ENCODE results near the gene HEXIM2. TPM values are rescaled to one million over a fixed set of nuclear protein-coding genes. Genes with fewer than 3 reads are reported as not detected.

Gene HEXIM2
- total RNA-seq, 1 donor from 2014 or later = 11.5 TPM

DNA sequence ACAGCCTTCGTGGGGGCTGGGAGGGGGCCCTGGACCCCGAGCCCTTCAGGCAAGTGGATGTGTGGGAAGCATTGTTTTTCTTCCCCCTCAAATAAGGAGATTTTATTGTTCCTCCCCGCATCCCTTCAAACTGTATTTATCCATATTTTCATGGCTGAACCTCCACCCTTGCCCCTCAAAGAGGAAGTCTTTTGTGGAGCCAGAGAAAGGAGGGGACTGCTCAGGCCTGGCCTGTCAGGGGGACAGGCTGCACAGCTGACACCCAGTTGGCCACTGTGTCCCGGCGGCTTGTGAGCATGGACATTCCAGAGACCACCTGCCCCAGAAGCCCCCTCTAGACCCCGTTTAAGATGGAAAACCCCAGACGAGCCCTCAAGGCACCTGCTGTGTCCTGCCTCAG lies 15.9 kb downstream of the HEXIM2 start:
- no peak overlapping the region for H3K27ac Mint-ChIP-seq
- no peaks in the 10 kb centered on the region for H3K36me3 Mint-ChIP-seq
- H3K9me3 Mint-ChIP-seq = no peaks in the 10 kb centered on the region
- H3K4me3 Mint-ChIP-seq = no peak overlapping the region
- TF ChIP-seq, protein P1, sequence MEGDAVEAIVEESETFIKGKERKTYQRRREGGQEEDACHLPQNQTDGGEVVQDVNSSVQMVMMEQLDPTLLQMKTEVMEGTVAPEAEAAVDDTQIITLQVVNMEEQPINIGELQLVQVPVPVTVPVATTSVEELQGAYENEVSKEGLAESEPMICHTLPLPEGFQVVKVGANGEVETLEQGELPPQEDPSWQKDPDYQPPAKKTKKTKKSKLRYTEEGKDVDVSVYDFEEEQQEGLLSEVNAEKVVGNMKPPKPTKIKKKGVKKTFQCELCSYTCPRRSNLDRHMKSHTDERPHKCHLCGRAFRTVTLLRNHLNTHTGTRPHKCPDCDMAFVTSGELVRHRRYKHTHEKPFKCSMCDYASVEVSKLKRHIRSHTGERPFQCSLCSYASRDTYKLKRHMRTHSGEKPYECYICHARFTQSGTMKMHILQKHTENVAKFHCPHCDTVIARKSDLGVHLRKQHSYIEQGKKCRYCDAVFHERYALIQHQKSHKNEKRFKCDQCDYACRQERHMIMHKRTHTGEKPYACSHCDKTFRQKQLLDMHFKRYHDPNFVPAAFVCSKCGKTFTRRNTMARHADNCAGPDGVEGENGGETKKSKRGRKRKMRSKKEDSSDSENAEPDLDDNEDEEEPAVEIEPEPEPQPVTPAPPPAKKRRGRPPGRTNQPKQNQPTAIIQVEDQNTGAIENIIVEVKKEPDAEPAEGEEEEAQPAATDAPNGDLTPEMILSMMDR (conservative IDR thresholded peaks at IDR 0.05) = no peak
- no peak for DNase-seq (ENCODE audit: extremely low spot score, unreplicated experiment)
- H3K4me1 Mint-ChIP-seq (ENCODE audit: unreplicated experiment) = peaks cover 5% of the 10 kb centered on the region
- H3K27me3 Mint-ChIP-seq = no peaks in the 10 kb centered on the region

DNA sequence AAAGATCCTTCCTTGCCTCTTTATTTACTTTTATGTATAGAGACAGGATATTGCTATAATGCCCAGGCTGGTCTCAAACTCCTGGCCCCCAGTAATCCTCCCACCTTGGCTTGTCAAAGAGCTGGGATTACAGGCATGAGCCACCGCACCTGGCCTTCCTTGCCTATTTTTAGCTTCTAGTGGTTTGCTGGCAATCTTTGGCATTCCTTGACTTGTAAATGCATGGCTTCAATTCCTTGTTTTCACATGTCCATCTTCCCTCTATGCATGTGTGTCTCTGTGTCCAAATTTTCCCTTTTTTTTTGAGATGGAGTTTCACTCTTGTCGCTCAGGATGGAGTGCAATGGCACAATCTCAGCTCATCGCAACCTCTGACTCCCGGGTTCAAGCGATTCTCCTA lies 22.5 kb downstream of the HEXIM2 start:
- TF ChIP-seq, protein P1 (conservative IDR thresholded peaks at IDR 0.05) = no peak
- no peaks in the 10 kb centered on the region for H3K27me3 Mint-ChIP-seq
- DNase-seq (ENCODE audit: extremely low spot score, unreplicated experiment) = no peak
- no peaks in the 10 kb centered on the region for H3K4me1 Mint-ChIP-seq (ENCODE audit: unreplicated experiment)
- no peaks in the 10 kb centered on the region for H3K36me3 Mint-ChIP-seq
- no peaks in the 10 kb centered on the region for H3K9me3 Mint-ChIP-seq
- no peak overlapping the region for H3K27ac Mint-ChIP-seq
- H3K4me3 Mint-ChIP-seq = no peak overlapping the region

DNA sequence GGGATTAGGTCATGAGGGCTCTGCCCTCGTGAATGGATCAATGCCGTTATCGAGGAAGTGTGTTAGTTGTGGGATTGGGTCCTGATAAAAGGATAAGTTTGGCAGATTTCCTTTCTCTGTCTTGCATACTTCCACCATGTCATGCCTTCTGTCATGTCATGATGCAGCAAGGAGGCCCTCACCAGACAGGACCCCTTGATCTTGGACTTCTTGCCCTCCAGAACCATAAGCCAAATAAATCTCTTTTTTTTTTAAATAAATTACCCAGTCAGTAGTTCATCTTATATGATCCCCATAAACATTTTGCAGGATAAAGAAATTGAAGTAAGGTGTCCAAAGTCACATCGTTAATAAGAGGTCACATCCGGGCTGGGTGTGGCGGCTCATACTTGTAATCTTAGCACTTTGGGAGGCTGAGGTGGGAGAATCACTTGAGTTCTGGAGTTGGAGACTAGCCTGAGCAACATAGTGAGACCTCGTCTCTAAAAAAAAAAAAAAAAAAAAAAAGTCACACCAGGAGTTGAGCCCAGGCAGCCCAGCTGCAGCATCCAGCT lies 25.2 kb downstream of the HEXIM2 start:
- TF ChIP-seq, protein P1 (conservative IDR thresholded peaks at IDR 0.05) = no peak
- Mint-ChIP-seq H3K9me3 (no peaks in the 10 kb centered on the region), H3K4me1 (ENCODE audit: unreplicated experiment) (no peaks in the 10 kb centered on the region), H3K36me3 (no peaks in the 10 kb centered on the region), H3K4me3 (no peak overlapping the region), H3K27me3 (no peaks in the 10 kb centered on the region), H3K27ac (no peak overlapping the region)
- no peak for DNase-seq (ENCODE audit: extremely low spot score, unreplicated experiment)

DNA sequence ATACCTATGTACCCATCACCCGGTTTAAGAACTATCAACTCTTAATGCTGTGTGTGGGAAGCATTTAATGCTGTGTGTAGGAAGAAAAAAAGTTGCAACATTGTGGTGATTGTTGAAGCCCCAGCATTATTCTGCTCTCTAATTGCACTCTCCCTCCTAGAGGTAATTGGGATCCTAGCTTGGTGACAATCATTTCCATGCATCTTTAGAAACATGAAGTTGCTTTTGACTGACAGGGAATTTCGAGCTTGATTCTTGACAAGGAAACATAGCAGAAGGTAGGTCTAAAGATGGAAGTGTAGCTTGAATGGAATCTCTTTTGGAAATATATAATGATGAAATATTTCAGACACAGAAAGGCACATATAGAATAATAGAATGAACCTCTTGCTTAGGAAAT lies 27.3 kb downstream of the HEXIM2 start:
- no peak overlapping the region for H3K27ac Mint-ChIP-seq
- H3K4me1 Mint-ChIP-seq (ENCODE audit: unreplicated experiment) = no peaks in the 10 kb centered on the region
- H3K27me3 Mint-ChIP-seq = no peaks in the 10 kb centered on the region
- TF ChIP-seq, protein P1 (conservative IDR thresholded peaks at IDR 0.05) = no peak
- no peaks in the 10 kb centered on the region for H3K36me3 Mint-ChIP-seq
- H3K4me3 Mint-ChIP-seq = no peak overlapping the region
- H3K9me3 Mint-ChIP-seq = no peaks in the 10 kb centered on the region
- DNase-seq (ENCODE audit: extremely low spot score, unreplicated experiment) = no peak

DNA sequence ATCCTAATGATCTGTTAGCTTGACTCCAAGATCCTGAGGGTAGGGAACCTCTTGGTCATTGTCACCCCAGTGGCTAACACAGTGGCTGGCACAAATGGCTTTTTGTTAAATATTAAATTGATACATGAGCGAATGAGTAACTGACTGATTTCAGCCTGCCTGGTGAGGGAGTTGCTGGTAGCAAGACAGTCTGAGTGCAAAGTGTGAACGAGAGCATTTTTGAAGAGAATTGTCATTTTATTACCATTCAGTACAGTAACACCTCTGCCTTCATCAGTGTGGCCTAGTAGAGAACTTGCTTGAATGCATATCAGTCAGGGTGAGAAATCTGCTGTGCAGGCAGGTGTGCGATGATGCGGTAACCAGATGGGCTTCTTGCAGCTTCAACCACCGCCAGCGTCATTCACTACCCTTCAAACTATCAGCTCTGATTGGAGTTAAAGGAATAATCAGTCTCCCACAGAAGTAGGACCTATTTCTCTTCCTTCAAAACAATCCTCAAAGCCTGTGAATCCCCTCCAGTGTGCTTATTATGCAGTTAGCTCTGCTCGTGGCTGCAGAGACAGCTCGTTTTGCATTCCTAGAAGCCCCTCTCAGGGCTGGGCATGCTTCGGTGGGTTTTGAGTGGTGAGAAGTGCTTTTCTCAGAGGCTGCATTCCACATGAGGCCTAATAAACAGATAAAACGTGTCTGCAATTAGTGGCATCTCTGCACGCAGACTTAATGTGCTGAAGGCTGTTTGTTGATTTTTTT lies 29.0 kb downstream of the HEXIM2 start:
- H3K4me1 Mint-ChIP-seq (ENCODE audit: unreplicated experiment) = no peaks in the 10 kb centered on the region
- H3K4me3 Mint-ChIP-seq = no peak overlapping the region

More for the DNA sequence above, 29.0 kb downstream of the HEXIM2 start:
- Mint-ChIP-seq H3K9me3 (no peaks in the 10 kb centered on the region), H3K27me3 (no peaks in the 10 kb centered on the region), H3K27ac (no peak overlapping the region), H3K36me3 (no peaks in the 10 kb centered on the region)
- TF ChIP-seq, protein P1 (conservative IDR thresholded peaks at IDR 0.05) = no peak
- DNase-seq (ENCODE audit: extremely low spot score, unreplicated experiment) = no peak
